GM19324 (cell line): ENCODE results near the gene AHSP.
A peak's percentile ranks its signal among the peaks of the same experiment; 100 is the strongest.
"Not testable (repeated sequence)": the region's sequence is repeated elsewhere in the genome, so short reads cannot be mapped to it uniquely, and the experiment has no call there.

Experiments
- ATAC-seq: cut with Tn5 transposase; IDR thresholded peaks from one replicate; pipeline ENCODE4 v1.9.1; 2021; ENCODE audit warnings: mild to moderate bottlenecking, moderate library complexity; ENCODE audit not compliant: unreplicated experiment, low FRiP score

Gene AHSP

GRCh38 chr16:31499928-31500327 is 27.8 kb upstream of the AHSP start:
- no peak for ATAC-seq

DNA sequence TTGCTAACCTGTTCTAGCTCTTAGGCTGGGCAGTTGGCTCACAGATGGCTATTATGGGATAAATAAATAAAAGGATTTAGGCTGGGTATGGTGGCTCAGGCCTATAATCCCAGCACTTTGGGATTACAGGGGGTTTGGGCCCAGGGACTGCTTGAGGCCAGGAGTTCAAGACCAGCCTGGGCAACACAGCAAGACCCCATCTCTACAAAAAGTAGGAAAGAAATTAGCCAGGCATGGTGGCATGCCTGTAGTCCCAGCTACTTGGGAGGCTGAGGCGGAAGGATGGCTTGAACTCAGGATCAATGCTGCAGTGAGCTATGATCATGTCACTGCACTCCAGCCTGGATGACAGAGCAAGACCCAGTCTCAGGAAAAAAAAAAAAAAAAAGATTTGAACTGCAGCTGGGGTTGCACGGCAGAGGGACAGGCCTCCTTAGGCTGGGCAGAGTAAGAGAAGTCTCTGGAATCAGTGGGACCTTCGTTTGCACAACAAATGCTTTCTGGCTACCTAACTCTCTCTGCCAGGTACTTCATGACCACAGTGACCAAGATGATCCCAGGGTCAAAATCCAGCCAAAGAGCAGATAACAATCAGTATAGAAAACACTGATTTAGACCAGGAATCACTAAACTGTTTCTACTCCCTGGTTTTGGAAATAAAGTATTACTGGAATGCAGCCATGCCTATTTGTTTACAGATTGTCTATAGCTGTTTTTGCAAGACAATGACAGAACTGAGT is 26.3 kb upstream of the AHSP start:
- ATAC-seq, result no peak

DNA sequence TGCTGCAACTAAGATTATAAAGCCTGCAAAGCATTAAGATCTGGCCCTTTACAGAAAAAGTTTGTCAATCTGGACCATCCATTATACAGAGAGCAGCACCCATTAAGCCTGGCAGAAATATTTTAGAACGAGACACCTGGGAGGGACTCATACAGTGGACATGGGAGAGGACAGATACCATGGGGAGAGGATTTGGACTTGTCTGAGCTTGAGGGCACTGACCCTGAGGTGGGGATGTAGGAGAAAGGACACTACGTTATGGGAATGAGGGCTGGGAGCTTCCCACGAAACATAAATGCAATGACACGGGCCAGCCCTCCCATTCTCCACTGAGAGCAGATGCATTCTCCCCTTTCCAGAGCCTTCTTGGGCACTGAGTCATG is 25.7 kb upstream of the AHSP start:
- ATAC-seq, result no peak

DNA sequence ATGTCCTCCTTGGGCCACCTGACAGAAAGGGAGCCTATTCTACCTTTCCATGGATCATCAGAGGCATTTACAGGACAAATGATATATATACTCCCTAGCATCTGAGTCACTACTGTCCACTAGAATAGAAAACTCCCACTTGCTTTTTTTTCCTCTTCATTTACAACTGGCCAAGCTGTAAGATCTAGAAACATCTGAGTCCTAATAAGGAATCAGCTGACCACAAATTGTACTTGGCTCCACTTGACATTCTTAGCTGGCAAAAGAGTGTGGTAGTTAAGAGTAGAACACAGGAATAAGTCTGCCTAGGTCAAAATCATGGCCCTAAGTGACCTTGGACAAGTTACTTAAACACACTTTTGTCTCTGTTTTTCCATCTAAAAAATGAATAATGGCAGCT is 24.7 kb upstream of the AHSP start:
- no peak for ATAC-seq

GRCh38 chr16:31503555-31503954 is 24.1 kb upstream of the AHSP start:
- ATAC-seq, result not testable (repeated sequence)

GRCh38 chr16:31504159-31504558 is 23.5 kb upstream of the AHSP start:
- no peak for ATAC-seq

- ATAC-seq, result no peak
Measured at GRCh38 chr16:31505483-31505882, 22.2 kb upstream of the AHSP start.

DNA sequence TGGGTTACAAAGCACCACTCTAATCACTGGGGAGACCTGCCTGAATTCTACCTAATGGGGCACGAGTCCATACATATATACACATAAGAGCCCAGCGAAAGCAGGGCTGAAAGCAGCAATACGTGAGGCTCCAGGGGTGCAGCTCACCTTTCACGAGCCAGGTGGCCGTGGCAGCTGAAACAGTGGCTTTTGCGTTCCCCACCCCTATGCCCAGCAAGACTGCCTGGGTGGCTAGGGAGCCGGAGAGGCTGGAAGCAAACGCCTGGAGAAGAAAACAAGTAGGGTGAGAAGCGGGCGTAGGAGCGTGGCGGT is 20.1 kb upstream of the AHSP start:
- ATAC-seq, result peak; percentile 4

DNA sequence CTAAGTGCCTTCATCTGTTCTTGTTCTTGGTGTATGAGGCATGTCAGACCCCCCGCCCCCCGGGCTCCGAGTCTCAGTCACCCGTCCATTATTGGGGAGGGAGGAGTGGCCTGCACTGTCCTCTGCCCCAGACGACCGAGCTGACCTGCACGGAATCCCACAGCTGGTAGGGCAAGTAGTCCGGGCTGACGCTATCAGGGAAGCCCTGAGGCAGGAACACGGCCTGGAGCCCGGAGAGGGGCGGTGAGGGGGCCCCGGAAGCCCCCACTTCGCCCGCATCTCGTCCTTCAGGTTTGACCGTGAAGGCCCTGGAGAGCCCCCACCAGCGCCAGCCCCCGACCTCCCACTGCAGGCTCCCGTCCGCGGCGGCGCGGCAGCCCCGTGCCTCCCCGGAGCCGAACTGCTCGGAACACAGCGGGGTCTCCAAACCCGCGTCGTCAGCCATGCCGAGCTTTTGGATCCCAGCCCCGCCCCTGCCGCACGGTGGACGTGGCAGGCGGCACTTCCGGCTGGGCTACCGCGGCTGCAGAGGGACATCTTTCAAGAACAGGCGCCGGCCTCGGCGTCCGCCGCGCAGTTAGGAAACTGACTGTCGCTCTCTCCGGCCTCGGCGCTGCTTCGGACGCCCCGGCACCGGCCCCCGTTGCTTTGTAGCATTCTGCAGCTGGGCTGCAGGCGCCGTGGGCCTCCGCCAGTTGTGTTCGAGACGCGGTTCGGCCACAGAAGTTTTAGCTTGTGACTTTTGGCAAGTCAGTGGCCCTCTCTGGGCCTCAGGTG is 19.6 kb upstream of the AHSP start, which contains the start of gene RUSF1:
RUSF1 (minus strand) TSS at position 463 of the 777 bp plus-strand sequence; CDS start at position 445, 18 bp downstream.
- peak; percentile 95 for ATAC-seq

- ATAC-seq, result no peak
Measured at GRCh38 chr16:31508706-31509195, 18.9 kb upstream of the AHSP start.

GRCh38 chr16:31513126-31513525 is 14.6 kb upstream of the AHSP start:
- no peak for ATAC-seq

DNA sequence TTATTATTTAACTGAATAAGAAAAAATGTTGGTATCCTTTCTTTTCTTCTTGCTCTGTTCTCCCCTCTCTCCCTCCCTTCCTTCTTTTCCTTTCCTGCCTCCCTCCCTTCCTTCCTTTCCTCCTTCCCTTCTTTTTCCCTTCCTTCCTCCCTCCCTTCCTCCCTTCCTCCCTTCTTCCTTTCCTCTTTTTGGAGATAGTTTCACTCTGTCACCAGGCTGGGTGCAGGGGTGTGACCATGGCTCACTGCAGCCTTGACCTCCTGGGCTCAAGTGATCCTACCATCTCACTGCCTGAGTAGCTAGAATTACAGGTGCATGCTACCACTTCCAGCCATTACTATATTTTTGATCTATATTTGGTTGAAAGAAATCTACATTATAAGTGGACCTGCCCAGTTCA is 13.8 kb upstream of the AHSP start:
- ATAC-seq, result no peak

DNA sequence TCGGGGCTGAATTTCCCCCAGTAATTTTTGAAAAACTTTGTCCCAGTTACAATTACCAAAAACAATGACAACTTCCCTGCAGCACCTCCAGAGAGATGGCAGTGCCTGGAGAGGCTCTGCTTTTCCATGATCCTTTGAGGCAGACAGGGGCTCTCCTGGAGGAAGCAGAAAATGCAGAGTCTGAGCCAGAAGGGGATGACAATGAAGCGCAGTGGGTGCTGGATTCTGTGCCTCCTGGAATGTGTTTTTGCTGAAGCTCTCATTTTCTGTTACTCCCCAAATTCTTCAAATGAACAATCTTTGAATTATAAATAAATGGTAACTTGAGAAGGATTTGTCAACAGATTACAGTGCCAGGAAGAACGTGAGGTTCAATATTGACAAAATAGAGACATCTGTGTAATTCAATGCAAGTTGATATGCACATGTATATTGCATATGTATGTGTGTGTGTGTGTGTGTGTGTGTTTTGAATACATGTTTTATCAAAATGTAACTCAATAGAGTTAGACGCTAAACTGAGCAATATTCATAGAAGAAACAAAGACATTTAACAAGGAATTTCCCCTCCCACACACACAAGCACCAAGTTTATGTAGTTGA is 9.8 kb upstream of the AHSP start:
- ATAC-seq, result no peak

DNA sequence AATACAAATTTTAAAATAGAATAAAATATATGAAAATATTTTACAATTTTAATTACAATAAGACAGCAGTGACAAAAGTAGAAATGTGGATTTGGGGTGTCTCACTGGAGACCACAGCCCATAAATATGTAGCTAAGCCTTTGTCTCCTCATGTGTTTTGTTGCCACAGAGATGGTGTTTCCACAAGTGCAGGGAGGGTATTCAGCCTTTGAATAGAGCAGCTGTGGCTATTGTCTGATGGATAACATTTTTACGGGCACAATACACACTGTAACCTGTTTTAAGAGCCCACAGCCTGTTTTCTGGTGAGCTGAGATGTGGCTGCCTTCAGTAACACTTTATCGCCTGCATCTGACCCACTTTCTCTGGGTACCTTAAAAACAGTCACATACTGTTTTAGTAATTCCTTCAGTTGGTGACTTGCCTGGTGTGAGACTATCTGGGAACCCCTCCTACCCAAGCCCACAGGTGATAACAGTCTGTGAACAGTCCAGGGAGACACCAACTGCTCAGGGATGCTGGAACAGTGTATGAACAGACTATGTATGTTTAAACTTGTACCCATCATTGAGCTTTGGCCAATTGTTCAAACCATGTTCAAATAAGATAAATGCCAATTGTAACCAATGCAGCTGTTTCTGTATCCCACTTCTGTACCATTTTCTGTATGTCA is 7.8 kb upstream of the AHSP start:
- no peak for ATAC-seq

- ATAC-seq, result no peak
Measured at GRCh38 chr16:31521368-31521767, 6.3 kb upstream of the AHSP start.

DNA sequence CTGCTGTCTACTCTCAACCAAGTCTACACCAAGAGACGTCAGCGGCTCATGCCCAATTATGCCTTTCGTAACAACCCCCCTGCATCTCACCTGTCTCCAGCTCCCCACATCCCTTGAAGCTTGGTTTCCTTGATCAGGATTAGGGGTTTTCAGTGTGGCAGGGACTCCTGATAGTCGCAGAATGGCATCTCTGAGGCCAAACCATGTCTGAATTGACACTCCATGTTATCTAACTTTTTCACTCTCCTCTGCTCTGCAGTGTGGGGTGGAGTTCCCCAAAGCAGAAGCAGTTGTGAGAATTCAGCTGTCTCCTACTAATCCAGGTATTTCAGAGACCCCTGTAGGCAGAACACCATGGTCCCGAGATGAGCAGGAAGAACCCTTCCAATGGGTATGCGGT is 5.6 kb upstream of the AHSP start:
- no peak for ATAC-seq

- ATAC-seq, result not testable (repeated sequence)
Measured at GRCh38 chr16:31523768-31524167, 3.9 kb upstream of the AHSP start.

DNA sequence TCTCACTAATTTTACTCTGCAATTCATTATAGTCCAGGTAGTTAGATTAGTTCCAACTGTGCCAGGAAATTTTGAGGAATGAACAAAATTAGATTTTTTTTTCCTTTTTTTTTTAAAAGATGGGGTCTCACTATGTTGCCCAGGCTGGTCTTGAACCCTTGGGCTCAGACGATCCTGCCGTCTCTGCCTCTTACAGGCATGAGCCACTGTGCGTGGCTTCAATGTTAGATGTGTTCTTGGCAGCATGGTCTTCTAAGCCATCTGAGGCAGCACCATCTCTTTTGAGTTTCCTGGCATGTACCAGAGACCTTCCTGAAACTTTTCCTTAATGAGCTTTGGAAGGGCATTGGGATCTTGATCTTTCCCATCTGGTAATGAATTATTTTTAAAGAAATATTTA is 2.6 kb upstream of the AHSP start:
- no peak for ATAC-seq

DNA sequence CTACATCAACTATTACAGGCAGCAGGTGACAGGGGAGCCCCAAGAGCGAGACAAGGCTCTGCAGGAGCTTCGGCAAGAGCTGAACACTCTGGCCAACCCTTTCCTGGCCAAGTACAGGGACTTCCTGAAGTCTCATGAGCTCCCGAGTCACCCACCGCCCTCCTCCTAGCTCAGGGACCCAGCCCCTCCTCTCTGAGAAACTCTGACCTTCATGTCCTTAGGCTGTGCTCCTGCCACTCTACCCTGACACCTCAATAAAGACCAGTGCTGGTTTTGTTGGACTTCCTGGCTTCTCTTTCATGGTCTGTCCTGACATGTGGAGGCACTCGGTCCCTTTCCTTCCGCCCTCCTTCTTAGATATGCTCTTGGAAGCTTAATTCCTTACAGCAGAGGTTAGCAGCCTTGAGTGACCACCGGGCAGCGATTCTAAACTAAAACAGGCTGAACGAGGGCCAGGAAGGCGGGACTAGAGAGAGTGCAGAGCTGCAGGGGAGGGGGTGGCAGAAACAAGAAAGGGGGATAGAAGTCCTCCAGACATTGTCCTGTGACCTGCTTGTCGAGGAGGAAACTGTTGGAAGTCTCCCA is 915 bp downstream of the AHSP start:
- no peak for ATAC-seq

DNA sequence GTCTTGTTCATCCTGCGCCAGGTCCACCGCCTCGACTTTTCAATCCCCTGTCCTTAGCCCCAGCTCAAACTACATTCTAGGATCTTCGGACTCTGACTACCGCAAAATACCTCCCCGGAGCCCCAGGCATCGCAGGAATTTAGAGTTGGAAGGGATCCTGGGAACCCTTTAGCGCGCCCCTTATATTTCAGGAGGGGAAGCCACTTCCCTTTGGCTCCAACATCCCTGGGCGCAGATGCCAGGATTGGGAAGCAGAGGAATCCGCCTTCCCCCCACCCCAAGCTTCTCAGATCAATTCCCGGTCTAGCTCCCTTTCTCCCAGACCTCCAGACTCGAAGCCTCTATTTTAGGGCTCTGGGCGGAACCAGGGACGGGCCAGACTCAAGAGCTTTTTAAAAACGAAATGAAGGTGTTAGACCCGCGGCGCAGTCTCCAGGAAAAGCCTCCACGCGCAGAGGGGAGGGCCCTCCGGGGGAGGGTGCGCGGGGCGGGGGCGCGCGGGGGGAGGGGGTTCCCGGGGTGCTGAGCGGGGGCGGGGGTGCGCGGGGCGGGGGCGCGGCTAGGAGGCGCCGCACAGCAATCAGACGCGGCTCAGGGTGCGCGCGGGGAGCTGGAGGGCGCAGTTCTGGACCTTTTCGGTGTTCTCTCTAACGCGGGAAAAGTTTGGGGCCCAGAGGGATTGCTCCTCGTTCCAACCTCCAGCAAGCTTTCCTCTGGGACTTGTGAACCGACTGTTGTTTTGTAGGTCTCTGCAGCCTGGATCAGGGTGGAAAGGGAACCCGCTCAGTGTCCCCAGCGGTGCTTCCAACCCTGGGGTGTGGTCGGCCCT is 1.6 kb downstream of the AHSP start:
- ATAC-seq, result no peak
